ENCODE data around the gene JPH2.

JPH2 gene

GRCh38 chr20:44231713-44232468 lies 44.9 kb upstream of the JPH2 start:
- H3K4me3 ChIP-seq (ENCODE audit: low read depth, low read length): no peak overlapping the region
- TF ChIP-seq MAX (IDR thresholded peaks at IDR 0.05; ENCODE audit: low read depth, low read length): no peak
- no peak for TF ChIP-seq CTCF (IDR thresholded peaks at IDR 0.05; ENCODE audit: low read depth, low read length)
- no peak for TF ChIP-seq POLR2A (IDR thresholded peaks at IDR 0.05; ENCODE audit: extremely low read depth, insufficient read length)
- no peak for TF ChIP-seq MYC (IDR thresholded peaks at IDR 0.05; ENCODE audit: low read depth, low read length)
- peak; percentile 15 for DNase-seq (ENCODE audit: low read depth)

GRCh38 chr20:44231193-44231592 lies 44.2 kb upstream of the JPH2 start:
- no peak overlapping the region for H3K4me3 ChIP-seq (ENCODE audit: low read depth, low read length)
- TF ChIP-seq POLR2A (IDR thresholded peaks at IDR 0.05; ENCODE audit: extremely low read depth, insufficient read length) (no peak), MYC (IDR thresholded peaks at IDR 0.05; ENCODE audit: low read depth, low read length) (no peak), MAX (IDR thresholded peaks at IDR 0.05; ENCODE audit: low read depth, low read length) (no peak), CTCF (IDR thresholded peaks at IDR 0.05; ENCODE audit: low read depth, low read length) (no peak)
- no peak for DNase-seq (ENCODE audit: low read depth)

- no peak for DNase-seq (ENCODE audit: low read depth)
- H3K4me3 ChIP-seq (ENCODE audit: low read depth, low read length): no peak overlapping the region
- TF ChIP-seq MAX (IDR thresholded peaks at IDR 0.05; ENCODE audit: low read depth, low read length) (no peak), MYC (IDR thresholded peaks at IDR 0.05; ENCODE audit: low read depth, low read length) (no peak), POLR2A (IDR thresholded peaks at IDR 0.05; ENCODE audit: extremely low read depth, insufficient read length) (no peak), CTCF (IDR thresholded peaks at IDR 0.05; ENCODE audit: low read depth, low read length) (no peak)
Measured at GRCh38 chr20:44228465-44229258, 41.7 kb upstream of the JPH2 start.

- H3K4me3 ChIP-seq (ENCODE audit: low read depth, low read length): no peak overlapping the region
- no peak for DNase-seq (ENCODE audit: low read depth)
- no peak for TF ChIP-seq MAX (IDR thresholded peaks at IDR 0.05; ENCODE audit: low read depth, low read length)
- no peak for TF ChIP-seq CTCF (IDR thresholded peaks at IDR 0.05; ENCODE audit: low read depth, low read length)
- no peak for TF ChIP-seq MYC (IDR thresholded peaks at IDR 0.05; ENCODE audit: low read depth, low read length)
- no peak for TF ChIP-seq POLR2A (IDR thresholded peaks at IDR 0.05; ENCODE audit: extremely low read depth, insufficient read length)
Measured at GRCh38 chr20:44224637-44225036, 37.6 kb upstream of the JPH2 start.

- TF ChIP-seq MAX (IDR thresholded peaks at IDR 0.05; ENCODE audit: low read depth, low read length) (no peak), POLR2A (IDR thresholded peaks at IDR 0.05; ENCODE audit: extremely low read depth, insufficient read length) (no peak), MYC (IDR thresholded peaks at IDR 0.05; ENCODE audit: low read depth, low read length) (no peak), CTCF (IDR thresholded peaks at IDR 0.05; ENCODE audit: low read depth, low read length) (no peak)
- H3K4me3 ChIP-seq (ENCODE audit: low read depth, low read length): no peak overlapping the region
- DNase-seq (ENCODE audit: low read depth): no peak
Measured at GRCh38 chr20:44223721-44224120, 36.7 kb upstream of the JPH2 start.
